ENCODE results near the gene SLC26A9.

The SLC26A9 gene

GRCh38 chr1:205947024-205947423 is 3.8 kb upstream of the SLC26A9 start:
- Histone ChIP-seq H3K27ac (no peak overlapping the region), H3K4me1 (no peaks in the 10 kb centered on the region), H2AFZ (no peak overlapping the region), H3K4me2 (ENCODE audit: low read length) (no peak overlapping the region), H3K9me3 (ENCODE audit: control insufficient read depth, low read length) (no peaks in the 10 kb centered on the region), H3K4me3 (ENCODE audit: low read depth, low read length) (no peak overlapping the region), H3K9ac (no peak overlapping the region), H3K27me3 (ENCODE audit: control insufficient read depth, insufficient read depth, low read length) (no peaks in the 10 kb centered on the region), H3K79me2 (no peaks in the 10 kb centered on the region), H3K36me3 (ENCODE audit: control insufficient read depth, insufficient read depth, low read length) (no peaks in the 10 kb centered on the region)
- no peak for TF ChIP-seq CTCF (IDR thresholded peaks at IDR 0.05)

- Histone ChIP-seq H3K36me3 (ENCODE audit: control insufficient read depth, insufficient read depth, low read length) (no peaks in the 10 kb centered on the region), H3K79me2 (no peaks in the 10 kb centered on the region), H3K27ac (no peak overlapping the region), H3K27me3 (ENCODE audit: control insufficient read depth, insufficient read depth, low read length) (no peaks in the 10 kb centered on the region), H3K4me2 (ENCODE audit: low read length) (no peak overlapping the region), H3K9me3 (ENCODE audit: control insufficient read depth, low read length) (no peaks in the 10 kb centered on the region), H2AFZ (no peak overlapping the region), H3K4me1 (no peaks in the 10 kb centered on the region), H3K4me3 (ENCODE audit: low read depth, low read length) (no peak overlapping the region), H3K9ac (no peak overlapping the region)
- no peak for TF ChIP-seq CTCF (IDR thresholded peaks at IDR 0.05)
These were observed 1.8 kb upstream of the SLC26A9 start for GRCh38 chr1:205945069-205945468.

- H3K4me1 ChIP-seq: no peaks in the 10 kb centered on the region
- no peak for TF ChIP-seq CTCF (IDR thresholded peaks at IDR 0.05)
These were observed 1.3 kb upstream of the SLC26A9 start for GRCh38 chr1:205944525-205944924.

GRCh38 chr1:205942631-205943159 is 561 bp downstream of the SLC26A9 start:
- H3K9ac ChIP-seq: no peak overlapping the region
- TF ChIP-seq CTCF (IDR thresholded peaks at IDR 0.05): no peak
- no peak overlapping the region for H3K27ac ChIP-seq
- H3K36me3 ChIP-seq (ENCODE audit: control insufficient read depth, insufficient read depth, low read length): no peaks in the 10 kb centered on the region
- H3K9me3 ChIP-seq (ENCODE audit: control insufficient read depth, low read length): no peaks in the 10 kb centered on the region
- no peak overlapping the region for H3K4me3 ChIP-seq (ENCODE audit: low read depth, low read length)
- H3K4me1 ChIP-seq: no peaks in the 10 kb centered on the region
- no peak overlapping the region for H3K4me2 ChIP-seq (ENCODE audit: low read length)
- H2AFZ ChIP-seq: no peak overlapping the region
- H3K79me2 ChIP-seq: no peaks in the 10 kb centered on the region
- no peaks in the 10 kb centered on the region for H3K27me3 ChIP-seq (ENCODE audit: control insufficient read depth, insufficient read depth, low read length)

More at GRCh38 chr1:205944525-205944924, 1.3 kb upstream of the SLC26A9 start:
- H3K9me3 ChIP-seq (ENCODE audit: control insufficient read depth, low read length): no peaks in the 10 kb centered on the region
- H3K36me3 ChIP-seq (ENCODE audit: control insufficient read depth, insufficient read depth, low read length): no peaks in the 10 kb centered on the region
- no peaks in the 10 kb centered on the region for H3K27me3 ChIP-seq (ENCODE audit: control insufficient read depth, insufficient read depth, low read length)
- H3K79me2 ChIP-seq: no peaks in the 10 kb centered on the region
- no peak overlapping the region for H3K4me2 ChIP-seq (ENCODE audit: low read length)
- no peak overlapping the region for H3K27ac ChIP-seq
- H3K9ac ChIP-seq: no peak overlapping the region
- no peak overlapping the region for H3K4me3 ChIP-seq (ENCODE audit: low read depth, low read length)
- H2AFZ ChIP-seq: no peak overlapping the region

GRCh38 chr1:205940710-205941109 is 2.5 kb downstream of the SLC26A9 start:
- Histone ChIP-seq H2AFZ (no peak overlapping the region), H3K4me1 (no peaks in the 10 kb centered on the region), H3K4me2 (ENCODE audit: low read length) (no peak overlapping the region), H3K4me3 (ENCODE audit: low read depth, low read length) (no peak overlapping the region), H3K27ac (no peak overlapping the region), H3K79me2 (no peaks in the 10 kb centered on the region), H3K9me3 (ENCODE audit: control insufficient read depth, low read length) (no peaks in the 10 kb centered on the region), H3K36me3 (ENCODE audit: control insufficient read depth, insufficient read depth, low read length) (no peaks in the 10 kb centered on the region), H3K27me3 (ENCODE audit: control insufficient read depth, insufficient read depth, low read length) (no peaks in the 10 kb centered on the region), H3K9ac (no peak overlapping the region)
- no peak for TF ChIP-seq CTCF (IDR thresholded peaks at IDR 0.05)
